ENCODE results near the gene EPS8.

The EPS8 gene

DNA sequence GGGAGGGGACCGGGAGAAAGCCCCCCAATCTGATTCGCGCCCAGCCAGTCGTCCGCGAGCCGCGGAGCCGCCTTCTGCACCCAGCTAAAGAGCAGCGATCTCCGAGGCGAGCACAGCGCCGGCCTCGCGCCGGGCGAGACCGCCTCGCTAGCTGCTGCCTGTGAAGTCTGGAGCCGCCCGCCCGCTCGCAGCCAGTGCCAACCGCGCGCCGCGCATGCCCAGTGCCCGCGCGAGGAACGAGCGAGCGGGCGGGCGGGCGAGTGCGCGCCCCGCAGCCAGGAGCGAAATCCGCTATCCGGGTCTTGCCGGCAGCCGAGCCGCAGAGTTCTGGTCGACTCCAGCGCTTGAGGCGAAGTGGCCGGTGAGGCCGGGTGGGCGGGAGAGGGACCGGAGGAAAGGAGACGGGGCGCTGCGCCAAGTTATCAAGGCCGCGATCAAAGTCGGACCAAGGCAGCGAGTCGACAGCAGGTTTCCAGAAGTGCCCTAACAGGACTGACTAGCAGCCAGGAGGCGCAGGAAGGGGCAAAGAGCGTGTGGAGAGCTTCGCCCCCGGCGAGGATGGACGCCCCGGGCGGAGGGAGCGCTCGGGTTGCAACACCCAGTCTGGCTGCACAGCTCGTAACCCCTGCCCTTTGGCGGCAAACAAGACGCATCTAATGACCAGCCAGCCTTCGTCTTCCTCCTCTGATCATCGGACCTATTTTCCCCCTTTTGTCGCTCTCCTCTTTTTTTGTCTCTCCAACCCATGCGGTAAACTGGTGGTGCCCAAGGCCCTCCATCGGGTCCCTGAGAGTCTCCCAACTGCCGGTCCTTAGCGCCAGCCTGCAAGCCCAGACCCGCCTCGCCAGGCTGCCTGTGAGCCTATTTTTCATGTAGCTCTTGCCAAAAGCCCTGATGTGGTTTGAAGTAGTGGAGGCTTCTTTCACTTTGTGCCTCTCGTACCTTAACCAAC is at the start of gene EPS8:
TSS of gene EPS8 (minus strand) at position 169 of the 952 bp plus-strand sequence. CDS start 106,437 bp downstream, outside the sequence.
- DNase-seq, result peak; percentile 88

DNA sequence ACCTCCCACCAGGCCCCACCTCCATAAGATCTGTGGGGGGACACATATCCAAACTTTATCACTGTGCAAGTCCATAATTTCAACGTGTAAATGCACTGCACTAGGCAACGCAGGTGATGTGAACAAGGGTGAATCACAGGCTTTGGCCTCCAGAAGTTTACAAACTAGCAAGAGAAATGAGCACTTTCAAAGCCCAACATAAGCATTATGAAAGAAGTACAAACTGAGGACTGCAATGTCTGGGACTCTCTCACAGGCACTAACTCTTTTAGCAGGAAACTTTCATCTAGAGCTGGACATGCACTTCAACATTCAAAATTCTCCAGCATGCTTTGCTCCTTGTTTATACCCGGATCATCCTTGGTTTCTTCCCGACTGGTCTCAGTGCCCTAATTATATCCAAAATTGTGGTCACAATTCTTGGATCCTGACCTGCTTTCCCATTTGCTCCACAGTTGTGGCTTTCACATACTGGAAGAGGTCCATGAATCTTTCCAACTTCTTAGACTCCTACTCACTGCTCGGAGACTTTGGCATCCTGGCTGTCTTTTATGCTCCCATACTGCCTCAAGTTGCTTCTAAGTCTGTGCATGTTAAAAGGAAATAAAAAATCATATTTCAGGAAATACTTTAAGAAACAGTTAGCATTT is 48.1 kb upstream of the EPS8 start:
- DNase-seq, result no peak

DNA sequence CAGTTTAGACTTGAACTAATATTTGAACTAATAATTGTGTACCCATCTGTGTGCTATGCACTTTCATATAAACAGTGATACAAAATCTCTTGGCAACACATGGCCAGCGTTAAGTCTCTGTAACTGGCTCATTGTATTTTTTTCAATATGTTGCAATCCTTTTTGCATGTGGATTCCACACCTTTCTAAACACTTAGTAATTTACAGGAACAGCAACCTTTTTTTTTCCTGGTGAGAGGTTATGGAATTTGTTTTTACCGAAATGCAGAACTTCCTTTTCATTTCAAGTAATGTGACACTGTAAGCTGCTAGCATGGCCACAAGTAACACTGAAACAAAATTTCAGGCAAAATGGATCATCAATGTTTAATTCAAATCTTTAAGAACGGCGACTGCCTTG is 45.4 kb upstream of the EPS8 start:
- DNase-seq, result no peak

DNA sequence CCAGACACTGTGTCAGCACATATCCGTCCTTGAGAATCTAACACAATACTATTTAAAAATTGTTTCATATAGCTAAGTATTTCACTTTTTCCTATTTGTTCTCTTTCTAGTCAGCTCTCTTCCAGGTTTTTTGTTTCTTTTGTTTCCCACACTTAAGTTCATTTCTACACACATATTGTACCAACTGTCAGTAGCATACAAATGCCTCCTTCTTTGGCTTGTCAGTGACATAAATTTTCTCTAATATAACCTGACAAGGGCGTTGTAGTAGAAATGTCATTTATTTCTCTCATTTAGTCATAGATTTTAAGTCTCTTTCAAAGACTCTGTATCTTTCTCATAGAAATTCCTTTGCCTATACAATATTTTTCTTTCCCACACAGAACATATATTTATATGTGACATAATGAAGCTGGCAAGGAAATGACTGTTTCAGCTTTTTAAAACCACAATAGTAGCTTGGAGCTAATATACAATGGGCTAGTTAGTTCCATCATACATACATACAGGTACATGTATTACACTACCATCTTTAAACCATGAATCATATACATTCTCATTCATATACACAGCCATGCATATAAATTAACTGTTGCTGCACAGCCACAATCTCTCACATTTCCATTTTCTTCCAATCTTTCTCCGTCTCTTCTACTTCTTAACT is 42.3 kb upstream of the EPS8 start:
- DNase-seq, result no peak

DNA sequence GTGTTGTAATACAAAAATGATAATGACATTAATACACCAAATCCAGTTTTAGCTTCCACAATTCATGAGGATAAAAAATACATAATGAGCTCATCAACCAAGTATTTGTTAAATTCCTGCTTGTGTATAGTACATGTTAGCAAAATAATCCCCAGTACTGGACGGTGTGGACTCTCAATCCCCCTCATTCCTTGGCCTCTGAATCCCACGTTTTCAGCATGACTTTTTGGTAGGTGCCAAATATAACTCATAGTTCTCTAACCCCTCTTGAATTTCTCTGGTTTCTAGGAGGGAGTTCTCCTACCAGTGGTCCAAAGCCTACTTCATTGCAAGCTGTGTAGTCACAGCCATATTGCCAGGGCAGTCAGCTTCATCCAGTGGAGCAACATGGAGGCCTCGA is 41.4 kb upstream of the EPS8 start:
- DNase-seq, result no peak

DNA sequence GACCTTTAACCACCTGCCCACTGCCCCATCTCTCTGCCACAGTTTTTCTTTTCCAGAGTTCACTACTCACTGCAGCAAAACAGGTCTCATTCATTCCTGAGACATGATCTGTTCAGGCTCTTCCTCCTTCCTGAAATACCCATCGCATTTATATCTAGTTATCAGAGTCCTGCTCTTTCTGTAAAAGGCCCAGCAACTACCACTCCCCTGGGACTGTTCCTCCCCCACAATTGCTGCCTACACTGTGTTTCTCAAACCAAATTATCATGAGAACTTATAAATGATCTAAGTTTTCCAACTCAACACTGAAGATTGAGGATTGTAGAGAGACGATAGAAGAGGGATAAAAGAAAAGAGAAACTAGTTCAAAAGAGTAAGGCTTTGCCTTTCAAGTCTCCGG is 40.8 kb upstream of the EPS8 start:
- no peak for DNase-seq

DNA sequence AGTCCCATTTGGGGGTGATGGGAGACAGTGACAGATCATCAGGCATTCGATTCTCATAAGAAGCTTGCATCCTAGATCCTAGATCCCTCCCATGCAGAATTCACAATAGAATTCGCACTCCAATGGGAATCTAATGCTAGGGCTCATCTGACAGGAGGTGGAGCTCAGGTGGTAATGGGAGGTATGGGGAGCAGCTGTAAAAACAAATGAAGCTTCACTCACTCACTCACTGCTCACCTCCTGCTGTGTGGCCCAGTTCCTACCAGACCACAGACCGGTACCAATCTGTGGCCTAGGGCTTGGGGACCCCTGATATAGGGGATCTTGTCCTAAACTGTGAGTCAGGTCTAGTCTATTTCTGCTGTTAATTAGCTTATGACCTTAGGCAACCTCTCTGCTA is 40.1 kb upstream of the EPS8 start:
- no peak for DNase-seq

DNA sequence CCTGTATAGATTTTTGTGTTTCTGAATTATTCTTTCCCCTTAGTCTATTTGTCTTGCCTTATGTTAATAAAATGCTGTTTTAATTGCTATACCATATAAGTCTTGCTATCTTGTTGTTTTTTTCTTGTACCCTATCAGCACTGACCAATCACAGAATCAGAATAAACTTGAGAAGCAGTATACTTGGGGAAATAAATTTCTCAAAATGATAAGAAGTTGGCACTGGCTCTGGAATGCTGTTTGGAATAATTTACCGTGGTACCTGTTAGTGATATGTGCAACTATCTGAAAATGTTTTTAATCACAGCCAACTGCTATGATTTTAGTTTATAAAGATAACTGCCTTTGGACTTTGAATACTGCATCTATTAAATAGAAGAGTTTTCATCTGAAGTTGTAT is 37.9 kb upstream of the EPS8 start:
- no peak for DNase-seq

DNA sequence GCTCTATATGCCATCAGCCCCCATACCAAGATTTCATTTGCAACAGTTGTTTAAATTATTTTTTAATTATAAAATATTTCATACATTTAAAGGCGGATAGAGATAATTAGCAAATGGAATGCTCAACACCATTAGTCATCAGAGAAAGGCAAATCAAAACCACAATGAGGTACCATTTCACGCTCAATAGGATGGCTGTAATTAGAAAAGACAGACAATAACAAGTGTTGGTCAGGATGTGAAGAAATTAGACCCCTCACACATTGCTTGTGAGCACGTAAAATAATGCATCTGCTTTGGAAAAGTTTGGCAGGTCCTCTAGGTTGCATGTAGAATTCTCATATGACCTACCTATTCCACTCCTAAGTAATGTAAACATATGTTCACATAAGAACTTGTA is 35.3 kb upstream of the EPS8 start:
- DNase-seq, result no peak

DNA sequence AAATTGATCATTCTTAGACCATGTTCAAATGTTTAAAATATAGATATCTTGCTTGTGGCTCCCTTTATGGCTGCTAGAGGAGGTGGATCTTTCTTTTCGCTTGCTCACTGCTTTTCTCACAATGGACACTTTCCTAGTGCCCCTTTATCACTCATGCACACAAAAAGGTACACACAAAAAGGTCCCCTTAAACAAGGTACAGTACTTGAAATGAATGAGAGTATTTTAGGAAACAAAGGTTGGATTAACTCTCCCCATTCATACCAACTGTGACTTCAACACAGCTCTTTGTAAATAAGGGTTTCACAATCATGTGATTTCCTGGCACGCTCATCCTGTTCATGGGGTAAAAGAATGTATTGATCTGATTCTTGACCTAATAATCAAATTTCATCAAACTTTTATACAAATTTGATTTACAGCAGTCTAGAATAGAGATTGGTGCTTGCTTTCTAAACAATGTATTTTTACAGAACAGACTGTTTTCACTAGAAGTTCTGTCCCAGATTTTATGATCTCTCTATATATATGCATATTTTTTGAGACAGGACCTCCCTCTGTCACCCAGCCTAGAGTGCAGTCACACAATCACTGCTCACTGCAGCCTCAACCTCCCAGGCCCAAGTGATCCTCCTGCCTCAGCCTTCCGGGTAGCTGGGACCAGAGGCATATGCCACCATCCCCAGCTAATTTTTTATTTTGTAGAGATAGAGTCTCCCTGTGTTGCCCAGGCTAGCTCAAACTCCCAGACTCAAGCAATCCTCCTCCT is 34.4 kb upstream of the EPS8 start:
- DNase-seq, result no peak

DNA sequence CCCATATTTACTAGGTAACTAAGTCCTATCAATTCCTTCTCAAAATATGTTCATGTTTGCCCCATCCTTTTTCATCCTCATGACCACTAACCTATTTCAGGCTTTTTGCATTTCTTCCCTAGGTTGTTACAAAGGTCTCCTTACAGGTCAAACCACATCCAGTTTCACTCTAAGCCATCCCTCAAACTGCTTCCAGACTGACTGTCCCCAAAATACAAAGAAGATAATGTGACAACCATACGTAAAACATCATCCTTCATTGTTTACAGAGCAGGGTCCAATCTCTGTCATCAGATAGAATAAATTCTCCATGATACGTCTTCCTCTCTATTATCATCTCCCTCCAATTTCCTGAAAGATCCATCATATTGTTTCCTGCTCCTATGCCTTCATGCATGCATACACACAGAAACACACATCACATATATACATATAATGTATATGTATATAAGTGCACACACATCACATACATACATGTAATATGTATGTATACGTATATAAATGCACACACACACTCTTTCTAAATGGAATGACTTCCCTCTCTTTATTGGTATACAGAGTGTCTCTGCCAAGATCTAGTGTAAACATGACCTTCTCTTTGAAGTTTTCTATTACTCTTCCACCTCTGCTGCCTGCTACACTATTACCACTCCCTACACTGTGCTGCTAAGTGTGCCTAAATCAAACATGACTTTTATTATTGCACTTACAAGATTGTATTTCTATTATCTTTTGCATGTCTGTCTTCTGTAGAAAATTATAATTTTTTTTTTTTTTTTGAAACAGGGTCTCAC is 30.7 kb upstream of the EPS8 start:
- DNase-seq, result no peak

DNA sequence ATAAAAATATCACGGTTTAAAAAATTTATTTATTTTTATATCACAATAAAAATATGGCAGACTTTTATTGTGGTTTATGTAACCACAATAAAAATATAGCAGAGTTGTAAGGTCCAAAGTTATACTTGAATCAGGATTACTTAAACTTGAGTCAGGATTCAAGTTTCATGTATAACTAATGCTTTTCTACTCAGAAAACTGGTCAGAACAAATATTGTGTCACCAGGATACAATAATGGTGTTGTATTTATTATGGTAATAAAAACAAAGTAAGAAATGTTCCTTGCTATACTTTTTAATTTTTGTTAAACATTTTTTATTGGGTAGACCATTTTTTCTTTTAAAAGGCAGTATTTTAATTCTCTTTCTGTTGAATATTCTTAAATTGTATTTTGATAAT is 29.2 kb upstream of the EPS8 start:
- DNase-seq, result no peak

DNA sequence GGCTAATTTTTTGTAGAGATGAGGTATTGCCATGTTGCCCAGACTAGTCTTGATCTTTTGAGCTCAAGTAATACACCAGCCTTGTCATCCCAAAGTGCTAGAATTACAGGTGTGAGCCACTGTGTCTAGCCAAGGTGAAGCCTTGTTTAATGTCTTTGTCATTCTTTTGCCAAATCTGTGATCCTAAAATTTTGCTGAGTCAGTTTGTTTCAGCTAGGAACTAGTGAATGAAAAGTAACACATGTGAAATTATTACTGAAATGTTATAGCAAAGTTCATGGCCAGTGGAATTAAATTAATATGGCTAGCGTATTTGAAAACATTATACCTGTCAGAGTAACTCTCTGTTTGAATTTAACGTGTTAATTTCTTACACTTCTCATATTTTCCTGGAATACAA is 26.5 kb upstream of the EPS8 start:
- DNase-seq, result no peak

DNA sequence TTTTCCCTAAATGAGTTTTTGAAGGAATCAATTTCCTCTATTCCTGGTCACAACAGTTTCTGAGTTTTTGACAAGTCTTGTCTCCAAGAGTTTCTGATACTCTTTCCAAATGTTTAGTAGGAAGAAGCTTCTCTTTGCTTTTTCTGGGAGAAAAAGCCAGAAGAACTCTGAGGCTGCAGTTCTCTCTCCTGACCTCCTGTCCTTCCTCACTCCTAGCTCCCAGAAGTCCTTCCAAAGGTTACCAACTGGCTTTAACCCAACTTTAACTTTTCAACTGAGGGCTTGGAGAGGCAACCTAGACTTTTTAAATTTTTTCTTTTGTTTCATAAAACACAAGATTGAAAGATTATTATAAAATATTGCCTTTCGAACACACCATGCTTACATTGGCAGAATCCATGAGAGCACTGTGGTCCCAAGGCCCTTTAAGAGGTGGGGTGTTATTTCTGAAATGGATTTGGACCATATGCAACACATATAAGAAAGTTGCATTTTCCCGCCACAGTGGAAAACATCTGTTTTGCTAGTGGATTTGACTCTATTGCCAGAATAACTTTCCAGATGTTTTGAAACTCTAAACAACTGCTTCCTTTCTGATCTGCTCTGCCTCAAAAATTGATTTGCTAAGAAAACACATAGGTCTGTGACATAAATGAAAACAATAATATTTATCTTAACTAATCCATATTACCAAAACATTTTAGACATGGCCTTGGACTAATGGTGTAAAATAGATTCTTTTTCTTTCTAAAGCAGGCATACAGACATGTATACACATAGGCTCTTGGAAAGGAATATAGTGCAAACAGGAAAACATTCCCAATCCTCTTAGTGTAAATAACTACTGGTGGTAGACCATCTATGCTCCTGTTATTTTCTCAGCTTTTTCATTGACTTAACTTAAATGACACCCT is 22.3 kb upstream of the EPS8 start:
- DNase-seq, result no peak

DNA sequence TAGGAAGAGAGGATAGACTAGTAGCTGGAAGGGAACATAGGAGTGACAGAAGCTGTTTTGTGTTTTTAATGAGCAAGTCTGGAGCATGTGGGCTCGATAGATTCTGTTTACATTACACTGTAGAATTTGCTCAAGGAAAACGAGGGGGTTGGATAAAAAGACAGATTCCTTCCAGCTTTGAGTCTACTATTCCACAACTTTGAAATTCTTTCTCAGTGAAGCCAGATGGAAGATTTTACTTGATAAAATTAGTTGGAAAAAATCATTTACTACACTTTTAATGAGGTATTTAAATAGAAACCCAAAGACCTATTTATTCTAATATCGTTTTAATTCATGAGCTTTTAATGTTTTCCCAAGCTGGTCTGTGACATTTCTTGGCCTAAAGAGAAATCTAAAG is 19.5 kb upstream of the EPS8 start:
- no peak for DNase-seq

DNA sequence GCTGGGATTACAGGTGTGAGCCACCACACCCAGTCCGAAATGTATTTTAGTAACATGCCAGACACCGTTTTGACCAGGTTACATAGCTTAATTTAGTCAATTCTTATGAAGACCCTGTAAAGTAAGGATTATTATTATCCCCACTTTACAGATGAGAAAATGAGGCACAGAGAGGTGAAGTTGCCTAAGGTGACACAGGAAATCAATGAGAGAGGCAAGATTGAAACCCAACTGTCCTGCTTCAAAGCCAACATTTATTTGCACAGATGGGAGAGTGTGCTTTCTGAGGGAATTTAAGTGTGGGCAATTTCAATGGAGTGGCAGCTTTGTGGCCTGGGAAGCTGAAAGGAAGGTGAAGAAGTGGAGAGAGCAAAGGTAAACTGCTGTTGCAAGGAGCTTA is 19.1 kb upstream of the EPS8 start:
- DNase-seq, result no peak

DNA sequence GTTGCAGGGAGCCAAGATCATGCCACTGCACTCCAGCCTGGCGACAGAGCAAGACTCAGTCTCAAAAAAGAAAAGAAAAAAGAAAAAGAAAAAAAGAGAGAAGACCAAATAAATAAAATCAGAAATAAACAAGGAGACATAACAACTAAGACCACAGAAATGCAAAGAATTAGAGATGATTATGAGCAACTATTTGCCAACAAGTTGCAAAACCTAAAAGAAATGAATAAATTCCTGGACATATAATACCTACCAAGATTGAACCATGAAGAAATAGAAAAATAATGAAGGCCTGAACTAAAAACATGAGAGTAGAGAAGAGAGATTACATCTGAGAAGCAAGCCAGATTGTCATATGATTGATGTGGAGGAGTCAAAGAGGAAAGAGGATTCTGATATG is 17.6 kb upstream of the EPS8 start:
- DNase-seq, result no peak

DNA sequence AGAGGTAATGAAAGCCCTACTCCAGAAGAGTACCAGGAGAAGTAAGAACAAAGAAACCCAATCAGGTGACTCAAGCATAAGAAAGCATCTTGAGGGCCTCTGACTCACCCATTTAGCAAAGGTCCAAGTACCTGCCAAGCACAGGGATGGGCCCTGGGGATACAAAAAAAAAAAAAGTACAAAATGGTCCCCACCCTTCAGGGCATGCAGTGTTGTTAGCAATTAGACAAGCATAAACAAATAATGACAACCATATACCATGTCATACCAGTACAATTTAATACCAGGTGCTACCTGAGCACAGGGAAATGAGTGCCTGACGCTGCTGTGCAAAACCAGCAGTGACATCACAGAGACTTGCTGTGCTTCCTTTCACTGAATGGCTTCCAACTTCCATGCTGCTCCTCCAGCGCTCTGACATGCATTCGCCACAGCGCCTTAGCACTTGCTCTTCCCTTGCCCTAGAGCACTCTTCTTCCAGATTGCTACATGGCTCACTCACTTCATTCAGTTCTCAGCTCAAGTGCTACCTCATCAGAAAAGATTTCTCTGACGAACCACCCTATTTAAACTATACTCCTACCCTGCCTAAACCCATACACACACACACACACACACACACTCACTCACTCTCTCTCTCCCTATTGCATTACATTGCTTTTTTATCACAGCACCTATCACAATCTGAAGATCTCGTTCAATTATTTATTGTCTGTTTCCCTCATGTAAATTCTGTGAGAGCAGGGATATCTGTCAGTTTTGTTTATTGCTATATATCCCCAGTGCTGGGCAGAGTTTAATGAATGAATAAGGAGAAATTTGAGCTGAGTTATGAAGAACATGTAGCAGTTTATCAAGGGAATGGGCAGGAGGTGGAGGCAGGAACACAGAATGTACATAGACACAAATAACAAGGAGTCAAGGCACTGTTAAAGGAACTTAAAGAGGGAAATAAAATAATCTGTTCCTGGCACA is 12.9 kb upstream of the EPS8 start:
- no peak for DNase-seq

DNA sequence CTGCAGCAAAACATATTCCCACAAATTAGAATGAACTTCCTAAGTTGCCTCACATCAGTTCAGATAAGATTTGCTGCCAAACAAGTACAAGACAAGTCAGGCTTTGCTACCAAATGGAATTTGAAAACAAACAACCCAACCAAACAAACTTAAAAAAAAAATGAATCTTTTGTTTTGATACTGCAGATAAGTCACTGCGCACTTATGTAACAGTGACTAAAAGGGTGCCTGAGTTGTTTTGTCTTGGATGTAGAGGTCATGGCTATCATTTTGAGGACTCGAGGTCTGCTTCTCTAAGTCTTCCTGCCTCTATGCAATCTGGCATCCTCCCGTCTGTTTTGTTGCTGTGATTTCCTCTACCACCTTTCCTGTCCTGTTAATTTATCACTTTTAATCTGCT is 11.1 kb upstream of the EPS8 start:
- no peak for DNase-seq

DNA sequence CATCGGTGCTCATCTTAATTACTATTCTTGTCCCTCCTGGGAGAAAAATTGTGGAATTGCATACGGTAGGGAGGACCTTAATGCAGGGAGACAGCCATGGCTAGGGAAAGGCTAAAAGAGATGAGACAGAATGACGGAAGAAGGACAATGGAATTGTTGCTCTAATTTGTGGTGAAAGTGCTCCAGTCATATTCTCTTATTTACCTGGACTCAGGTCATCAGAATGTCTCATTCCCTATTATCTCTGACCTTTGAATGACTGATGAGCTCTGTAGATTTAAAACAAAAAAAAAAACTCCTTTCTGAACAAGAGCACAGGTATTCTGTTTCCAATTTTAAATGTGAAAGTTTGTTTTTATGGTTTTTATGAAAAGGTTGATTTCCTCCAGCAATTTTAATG is 8.6 kb upstream of the EPS8 start:
- DNase-seq, result no peak
